Mesenchymal stem cell (in vitro differentiated cells and primary cell): ENCODE data around the gene QPCT.

Source experiments
- DNase-seq: peaks from one replicate; pipeline ENCODE4 v3.0.0-alpha.2; 2013
- H2AFZ ChIP-seq: one replicate; pipeline ENCODE4 v1.6.1; 2013; ENCODE audit warnings: low read depth, mild to moderate bottlenecking, control low read depth, inconsistent platforms, low read length, moderate library complexity
- H2AK5ac ChIP-seq: 2 replicates; pipeline ENCODE4 v1.6.1; 2013; ENCODE audit warnings: low read length, moderate library complexity, mild to moderate bottlenecking, inconsistent platforms; ENCODE audit not compliant: severe bottlenecking
- H2BK120ac ChIP-seq: one replicate; pipeline ENCODE4 v1.6.1; 2013; ENCODE audit warnings: low read depth, mild to moderate bottlenecking, inconsistent platforms, low read length, moderate library complexity
- H2BK12ac ChIP-seq, 2 experiments: one replicate each; pipeline ENCODE4 v1.6.1; 2013; ENCODE audit warnings: inconsistent platforms in 2 of 2, low read length in 2 of 2, mild to moderate bottlenecking in 2 of 2, moderate library complexity in 2 of 2, control low read depth in 1 of 2
- H2BK15ac ChIP-seq: one replicate; pipeline ENCODE4 v1.6.1; 2013; ENCODE audit warnings: mild to moderate bottlenecking, low read depth, inconsistent platforms; ENCODE audit not compliant: poor library complexity, severe bottlenecking
- H2BK5ac ChIP-seq: 2 replicates; pipeline ENCODE4 v1.6.1; 2013; ENCODE audit warnings: low read depth, mild to moderate bottlenecking, low read length, control low read depth, inconsistent platforms; ENCODE audit not compliant: poor library complexity, severe bottlenecking
- H3K14ac ChIP-seq, 2 experiments: one replicate each; pipeline ENCODE4 v1.6.1; 2013; ENCODE audit warnings: inconsistent platforms in 2 of 2, low read length in 2 of 2, control low read depth in 1 of 2, mild to moderate bottlenecking in 1 of 2, moderate library complexity in 1 of 2
- H3K18ac ChIP-seq, 2 experiments: one replicate each; pipeline ENCODE4 v1.6.1; 2013; ENCODE audit warnings: inconsistent platforms in 2 of 2, low read length in 2 of 2, control low read depth in 1 of 2, low read depth in 1 of 2, mild to moderate bottlenecking in 1 of 2
- H3K23ac ChIP-seq, 2 experiments: one replicate each; pipeline ENCODE4 v1.6.1; 2013; ENCODE audit warnings: inconsistent platforms in 2 of 2, low read length in 2 of 2, mild to moderate bottlenecking in 2 of 2, moderate library complexity in 2 of 2, control low read depth in 1 of 2
- H3K27ac ChIP-seq: 2 replicates; pipeline ENCODE4 v1.5.1; 2013; ENCODE audit warnings: mild to moderate bottlenecking, moderate library complexity, low read length, control low read depth, inconsistent platforms; ENCODE audit not compliant: poor library complexity, severe bottlenecking
- H3K27me3 ChIP-seq, 2 experiments: 2 replicates each; pipeline versions ENCODE4 v1.6.1 to v1.7.0; 2013; ENCODE audit warnings: low read length in 2 of 2, mild to moderate bottlenecking in 2 of 2, moderate library complexity in 2 of 2, control low read depth in 1 of 2, inconsistent platforms in 1 of 2; ENCODE audit not compliant: control insufficient read depth in 1 of 2, insufficient read depth in 1 of 2
- H3K36me3 ChIP-seq, 2 experiments: 2 replicates each; pipeline versions ENCODE4 v1.6.1 to v1.7.0; 2013; ENCODE audit warnings: low read length in 2 of 2, control low read depth in 1 of 2, inconsistent platforms in 1 of 2, low read depth in 1 of 2, mild to moderate bottlenecking in 1 of 2; ENCODE audit not compliant: insufficient read depth in 2 of 2, control insufficient read depth in 1 of 2
- H3K4ac ChIP-seq, 2 experiments: one replicate each; pipeline ENCODE4 v1.6.1; 2013; ENCODE audit warnings: inconsistent platforms in 2 of 2, low read length in 2 of 2, mild to moderate bottlenecking in 2 of 2, moderate library complexity in 2 of 2, control low read depth in 1 of 2, low read depth in 1 of 2
- H3K4me1 ChIP-seq: 2 replicates; pipeline ENCODE4 v1.6.1; 2013; ENCODE audit warnings: low read depth, low read length, control low read depth; ENCODE audit not compliant: control insufficient read depth, insufficient read depth
- H3K4me2 ChIP-seq: 2 replicates; pipeline ENCODE4 v1.6.1; 2013; ENCODE audit warnings: low read length, mild to moderate bottlenecking, inconsistent platforms; ENCODE audit not compliant: poor library complexity, severe bottlenecking
- H3K4me3 ChIP-seq, 2 experiments: 2 replicates each; pipeline versions ENCODE4 v1.5.1 to v1.7.0; 2013; ENCODE audit warnings: low read length in 2 of 2, mild to moderate bottlenecking in 2 of 2, control low read depth in 1 of 2, low read depth in 1 of 2; ENCODE audit not compliant: insufficient read depth in 1 of 2
- H3K79me1 ChIP-seq: replicated peaks from 2 replicates; pipeline ENCODE4 v1.6.1; 2013; ENCODE audit warnings: mild to moderate bottlenecking, control low read depth, low read length, inconsistent platforms; ENCODE audit not compliant: poor library complexity, severe bottlenecking
- H3K9ac ChIP-seq: 2 replicates; pipeline ENCODE4 v1.7.0; 2013; ENCODE audit warnings: mild to moderate bottlenecking, low read length, moderate library complexity
- H3K9me3 ChIP-seq: 2 replicates; pipeline ENCODE4 v1.7.0; 2013; ENCODE audit warnings: mild to moderate bottlenecking, low read length; ENCODE audit not compliant: control insufficient read depth
- H4K8ac ChIP-seq: one replicate; pipeline ENCODE4 v1.6.1; 2013; ENCODE audit warnings: inconsistent platforms, mild to moderate bottlenecking, low read length, moderate library complexity
- H4K91ac ChIP-seq: one replicate; pipeline ENCODE4 v1.6.1; 2013; ENCODE audit warnings: mild to moderate bottlenecking, low read length, inconsistent platforms
- WGBS: methylation state at CpG from one replicate; pipeline ENCODE4 v1.1.7; 2013; ENCODE audit warnings: mixed read lengths; 5-methylcytosine and 5-hydroxymethylcytosine counted together

The QPCT gene

DNA sequence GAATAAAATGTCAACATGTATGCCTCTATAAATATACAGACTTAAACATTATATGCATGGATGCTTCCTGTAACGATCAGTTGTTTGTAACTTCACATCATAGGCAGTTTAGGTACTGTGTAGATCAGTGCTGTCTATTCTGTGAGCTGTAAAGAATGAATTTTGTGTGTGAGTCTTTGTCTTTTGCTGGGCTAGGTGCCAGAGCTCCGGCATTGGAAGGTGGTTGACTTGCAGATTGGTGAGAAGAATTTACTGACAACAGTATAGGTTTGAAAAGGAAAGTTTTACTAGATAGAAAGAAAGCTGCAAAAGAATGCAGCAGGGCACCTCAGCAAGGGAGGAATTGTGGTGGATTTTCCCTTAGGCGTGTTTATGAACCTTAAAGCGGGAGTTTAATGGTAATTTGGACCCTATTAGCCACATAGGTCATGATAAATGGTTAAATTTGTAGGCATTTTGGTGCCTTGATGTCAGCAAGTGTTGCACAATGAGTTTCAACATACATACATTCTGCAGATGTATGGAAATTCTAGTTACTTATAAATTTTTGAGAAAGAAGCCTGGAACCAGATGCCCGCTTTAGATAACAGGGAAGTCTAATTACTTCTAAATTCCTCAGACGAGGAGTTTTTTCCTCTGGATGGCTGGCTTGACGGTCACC, 6.7 kb upstream of the QPCT start:
- Histone ChIP-seq H3K4me1 (peaks cover 1% of the 10 kb centered on the region), H3K23ac (no peak overlapping the region), H2AFZ (no peak overlapping the region), H4K91ac (no peak overlapping the region), H2AK5ac (no peak overlapping the region), H3K79me1 (no peaks in the 10 kb centered on the region), H3K14ac (no peak overlapping the region), H4K8ac (no peak overlapping the region), H3K27me3 (no peaks in the 10 kb centered on the region), H3K36me3 (no peaks in the 10 kb centered on the region), H3K9ac (no peak overlapping the region), H2BK5ac (no peak overlapping the region), H2BK12ac (no peak overlapping the region), H3K27ac (no peak overlapping the region), H3K4ac (no peak overlapping the region), H2BK15ac (no peak overlapping the region), H3K4me3 (no peak overlapping the region), H3K9me3 (no peaks in the 10 kb centered on the region), H2BK120ac (no peak overlapping the region), H3K18ac (no peak overlapping the region), H3K4me2 (no peak overlapping the region)
- no peak for DNase-seq
- 85% methylated on average over 7 of the region's 7 CpGs for WGBS

DNA sequence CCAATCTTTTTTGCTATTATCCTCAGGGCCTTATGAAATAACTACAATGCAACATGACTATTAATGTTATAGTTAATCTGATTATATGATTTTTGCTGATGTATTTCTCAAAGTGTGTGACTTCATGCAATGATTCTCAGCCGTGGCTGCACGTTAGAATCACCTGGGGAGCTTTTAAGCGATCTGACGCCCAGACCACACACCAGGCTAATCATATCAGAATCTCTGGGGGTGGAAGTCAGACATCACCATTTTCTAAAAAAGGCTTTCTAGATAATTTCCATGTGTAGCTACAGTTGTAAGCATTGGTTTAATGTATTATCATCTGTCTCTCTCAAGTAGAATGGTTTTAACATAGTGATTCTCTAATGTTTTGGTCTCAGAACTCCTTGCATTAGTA, 5.5 kb upstream of the QPCT start:
- Histone ChIP-seq H3K18ac (no peak overlapping the region), H3K4me3 (no peak overlapping the region), H3K4me1 (peaks cover 1% of the 10 kb centered on the region), H3K27me3 (no peaks in the 10 kb centered on the region), H2AFZ (no peak overlapping the region), H3K4me2 (no peak overlapping the region), H3K4ac (no peak overlapping the region), H2BK5ac (no peak overlapping the region), H3K9ac (no peak overlapping the region), H3K9me3 (no peaks in the 10 kb centered on the region), H2BK120ac (no peak overlapping the region), H3K14ac (no peak overlapping the region), H2BK15ac (no peak overlapping the region), H3K36me3 (no peaks in the 10 kb centered on the region), H3K23ac (no peak overlapping the region), H3K27ac (no peak overlapping the region), H2AK5ac (no peak overlapping the region), H4K8ac (no peak overlapping the region), H2BK12ac (no peak overlapping the region), H4K91ac (no peak overlapping the region), H3K79me1 (no peaks in the 10 kb centered on the region)
- no peak for DNase-seq
- WGBS: 100% methylated on average over 4 of the region's 4 CpGs

DNA sequence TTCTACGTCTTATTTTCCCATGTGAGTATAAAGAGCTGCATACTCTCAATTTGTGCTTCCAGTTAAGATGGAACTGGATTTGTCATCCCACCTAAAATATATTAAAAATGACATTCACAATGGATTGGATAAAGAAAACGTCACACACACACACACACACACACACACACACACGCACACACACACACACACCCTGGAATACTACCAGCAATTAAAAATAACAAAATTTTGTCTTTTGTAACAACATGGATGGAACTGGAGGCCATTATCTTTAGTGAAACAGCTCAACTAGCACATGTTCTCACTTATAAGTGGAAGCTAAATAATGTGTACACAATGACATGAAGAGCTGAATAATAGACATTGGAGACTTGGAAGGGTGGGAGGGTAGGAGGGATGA, 3.8 kb upstream of the QPCT start:
- Histone ChIP-seq H3K18ac (no peak overlapping the region), H2BK12ac (no peak overlapping the region), H3K36me3 (no peaks in the 10 kb centered on the region), H2BK5ac (no peak overlapping the region), H3K4ac (no peak overlapping the region), H2AFZ (no peak overlapping the region), H2BK120ac (no peak overlapping the region), H4K91ac (no peak overlapping the region), H3K4me1 (peaks cover 8% of the 10 kb centered on the region), H3K14ac (no peak overlapping the region), H3K27me3 (no peaks in the 10 kb centered on the region), H3K79me1 (no peaks in the 10 kb centered on the region), H2AK5ac (no peak overlapping the region), H4K8ac (no peak overlapping the region), H3K4me3 (no peak overlapping the region), H3K23ac (no peak overlapping the region), H3K27ac (no peak overlapping the region), H3K9ac (no peak overlapping the region), H2BK15ac (no peak overlapping the region), H3K9me3 (no peaks in the 10 kb centered on the region), H3K4me2 (no peak overlapping the region)
- DNase-seq: no peak
- WGBS: 100% methylated on average over 1 of the region's 3 CpGs

DNA sequence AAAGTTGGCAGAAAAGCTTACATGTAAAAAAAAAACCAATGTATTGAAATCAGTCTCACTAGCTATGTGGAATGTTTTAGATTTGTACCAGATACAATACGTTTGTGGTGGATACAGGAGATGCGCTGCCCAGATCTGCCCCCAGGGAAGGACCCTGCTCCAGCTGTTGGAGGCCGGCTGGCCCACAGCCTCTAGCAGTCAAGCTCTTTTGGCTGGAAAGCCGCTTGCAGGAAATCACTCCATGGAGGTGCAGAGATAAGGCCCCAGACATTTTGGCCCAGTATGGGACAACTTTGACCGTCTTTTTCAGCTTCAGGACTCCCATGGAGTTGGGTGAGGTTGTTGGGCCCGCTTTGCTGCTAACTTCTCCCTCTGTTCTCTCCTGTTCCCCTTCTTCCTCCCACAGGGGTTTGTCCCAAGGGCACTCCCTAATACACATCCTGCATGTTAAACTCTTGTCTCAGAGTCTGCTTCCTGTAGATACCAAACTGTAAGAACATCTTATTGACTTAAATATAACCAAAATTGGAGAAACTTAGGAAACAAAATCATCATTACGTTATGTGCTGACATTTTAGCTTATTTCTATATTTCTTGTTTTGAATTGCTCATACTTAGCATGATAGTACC, 1.7 kb upstream of the QPCT start:
- Histone ChIP-seq H4K91ac (no peak overlapping the region), H3K27me3 (no peaks in the 10 kb centered on the region), H3K18ac (no peak overlapping the region), H3K4ac (no peak overlapping the region), H3K36me3 (no peaks in the 10 kb centered on the region), H3K9ac (no peak overlapping the region), H3K4me1 (peaks cover 8% of the 10 kb centered on the region), H2AFZ (no peak overlapping the region), H2BK15ac (peak overlapping the region; percentile 57), H3K23ac (no peak overlapping the region), H3K4me2 (no peak overlapping the region), H3K9me3 (no peaks in the 10 kb centered on the region), H3K27ac (no peak overlapping the region), H2BK120ac (no peak overlapping the region), H3K14ac (no peak overlapping the region), H3K4me3 (no peak overlapping the region), H2BK5ac (no peak overlapping the region), H3K79me1 (no peaks in the 10 kb centered on the region), H2BK12ac (no peak overlapping the region), H4K8ac (no peak overlapping the region), H2AK5ac (no peak overlapping the region)
- no peak for DNase-seq
- WGBS: 77% methylated on average over 6 of the region's 7 CpGs
